Natural killer cell (primary cell): ENCODE results near the gene SMPD3. TPM values are rescaled to one million over a fixed set of nuclear protein-coding genes. Genes with fewer than 3 reads are reported as not detected.

Experiments used
- ATAC-seq, 3 donors: fragments of 150-1000 bp in 2 of 3; fragments of 200-7000 bp in 1 of 3; cut with Tn5 transposase; 1 replicate in 1 of 3; 2 replicates in 2 of 3; pipeline ENCODE4 v1.10.0; 2021; ENCODE audit warnings: mild to moderate bottlenecking in 2 of 3, moderate library complexity in 2 of 3
- DNase-seq, 2 donors: peaks; one replicate each; pipeline versions ENCODE4 v3.0.0 to v3.0.0-alpha.2; 2013 to 2021; ENCODE audit warnings: mixed read lengths in 1 of 2
- H3K27ac ChIP-seq: one replicate; pipeline ENCODE4 v1.5.1; 2013; ENCODE audit warnings: mild to moderate bottlenecking, low read length
- H3K27me3 ChIP-seq: one replicate; pipeline ENCODE4 v1.6.1; 2013; ENCODE audit warnings: low read length; ENCODE audit not compliant: control insufficient read depth, insufficient read depth
- H3K36me3 ChIP-seq: one replicate; pipeline ENCODE4 v1.6.1; 2013; ENCODE audit warnings: low read length; ENCODE audit not compliant: control insufficient read depth, insufficient read depth
- H3K4me1 ChIP-seq: one replicate; pipeline ENCODE4 v1.6.1; 2013; ENCODE audit warnings: low read length; ENCODE audit not compliant: control insufficient read depth, insufficient read depth
- H3K4me3 ChIP-seq: one replicate; pipeline ENCODE4 v1.5.1; 2013; ENCODE audit warnings: low read length
- H3K9me3 ChIP-seq: one replicate; pipeline ENCODE4 v1.6.1; 2013; ENCODE audit warnings: low read length; ENCODE audit not compliant: control insufficient read depth, insufficient read depth
- H3K27ac Mint-ChIP-seq, 2 donors: one replicate each; pipeline ENCODE4 v1.8.0; 2022; ENCODE audit warnings: mild to moderate bottlenecking in 2 of 2, mixed read lengths in 2 of 2, moderate library complexity in 1 of 2
- H3K27me3 Mint-ChIP-seq, 2 donors: one replicate each; pipeline ENCODE4 v1.8.0; 2022; ENCODE audit warnings: low read depth in 2 of 2, mixed read lengths in 2 of 2
- H3K36me3 Mint-ChIP-seq: one replicate; pipeline ENCODE4 v1.8.0; 2022; ENCODE audit warnings: mixed read lengths
- H3K4me1 Mint-ChIP-seq, 2 donors: one replicate each; pipeline ENCODE4 v1.8.0; 2022; ENCODE audit warnings: mixed read lengths in 2 of 2
- H3K4me3 Mint-ChIP-seq: one replicate; pipeline ENCODE4 v1.8.0; 2022; ENCODE audit warnings: mild to moderate bottlenecking, moderate library complexity, mixed read lengths
- H3K9me3 Mint-ChIP-seq, 2 donors: one replicate each; pipeline ENCODE4 v1.8.0; 2022; ENCODE audit warnings: mixed read lengths in 2 of 2
- CTCF ChIP-seq: fragments of 200-600 bp; IDR thresholded peaks from one replicate; pipeline ENCODE4 v1.8.0; 2022; ENCODE audit warnings: antibody characterized with exemption
- WGBS: methylation state at CpG from one replicate; pipeline ENCODE4 v1.1.7; 2013; ENCODE audit warnings: missing lambda C conversion rate; ENCODE audit not compliant: insufficient coverage; 5-methylcytosine and 5-hydroxymethylcytosine counted together
- intact Hi-C: fragments of 100-400 bp; cut with micrococcal nuclease; formaldehyde crosslinking; loops from one replicate; pipeline ENCODE4 v1.14.2; 2022
- total RNA-seq, 4 donors: library from RNA; stranded (reverse); fragments of 120-200 nt in 1 of 4; gene quantifications; one replicate each; pipeline versions ENCODE4 v1.2.3 to v1.2.4, GENCODE V29; 2013 to 2022

The SMPD3 gene
- total RNA-seq, 3 donors from 2014 or later (not counting 1 experiment from before 2014, with no cell fraction given) = 2.4 to 13.3 (median 3.2) TPM

GRCh38 chr16:68480084-68480995 is 32.0 kb upstream of the SMPD3 start:
- no peaks in the 10 kb centered on the region for H3K4me1 Mint-ChIP-seq
- DNase-seq (no peak), ATAC-seq (no peak)
- H3K4me1 ChIP-seq = peaks cover 10% of the 10 kb centered on the region
- no peak for TF ChIP-seq CTCF
- H3K9me3 ChIP-seq = no peaks in the 10 kb centered on the region
- 83% methylated on average over 6 of the region's 6 CpGs for WGBS
- H3K4me3 ChIP-seq = no peak overlapping the region
- H3K36me3 ChIP-seq = no peaks in the 10 kb centered on the region
- no peaks in the 10 kb centered on the region for H3K27me3 ChIP-seq
- no peak overlapping the region for H3K4me3 Mint-ChIP-seq
- intact Hi-C loops = no loop called here
- no peaks in the 10 kb centered on the region for H3K36me3 Mint-ChIP-seq
- H3K27me3 Mint-ChIP-seq = peaks cover 0 to 3% of the 10 kb centered on the region in 2 donors
- H3K27ac Mint-ChIP-seq = no peak overlapping the region
- no peaks in the 10 kb centered on the region for H3K9me3 Mint-ChIP-seq
- no peak overlapping the region for H3K27ac ChIP-seq

GRCh38 chr16:68479271-68479670 is 31.0 kb upstream of the SMPD3 start:
- no peak for TF ChIP-seq CTCF
- Histone ChIP-seq H3K36me3 (no peaks in the 10 kb centered on the region), H3K27me3 (no peaks in the 10 kb centered on the region), H3K4me3 (no peak overlapping the region), H3K9me3 (no peaks in the 10 kb centered on the region), H3K4me1 (peaks cover 10% of the 10 kb centered on the region), H3K27ac (no peak overlapping the region)
- no peak for ATAC-seq
- intact Hi-C loops = no loop called here
- no peak for DNase-seq
- no peak overlapping the region for H3K27ac Mint-ChIP-seq
- H3K9me3 Mint-ChIP-seq = no peaks in the 10 kb centered on the region
- no peak overlapping the region for H3K4me3 Mint-ChIP-seq
- no peaks in the 10 kb centered on the region for H3K36me3 Mint-ChIP-seq
- no peaks in the 10 kb centered on the region for H3K4me1 Mint-ChIP-seq
- WGBS = 58% methylated on average over 1 of the region's 2 CpGs
- peaks cover 0 to 3% of the 10 kb centered on the region in 2 donors for H3K27me3 Mint-ChIP-seq

DNA sequence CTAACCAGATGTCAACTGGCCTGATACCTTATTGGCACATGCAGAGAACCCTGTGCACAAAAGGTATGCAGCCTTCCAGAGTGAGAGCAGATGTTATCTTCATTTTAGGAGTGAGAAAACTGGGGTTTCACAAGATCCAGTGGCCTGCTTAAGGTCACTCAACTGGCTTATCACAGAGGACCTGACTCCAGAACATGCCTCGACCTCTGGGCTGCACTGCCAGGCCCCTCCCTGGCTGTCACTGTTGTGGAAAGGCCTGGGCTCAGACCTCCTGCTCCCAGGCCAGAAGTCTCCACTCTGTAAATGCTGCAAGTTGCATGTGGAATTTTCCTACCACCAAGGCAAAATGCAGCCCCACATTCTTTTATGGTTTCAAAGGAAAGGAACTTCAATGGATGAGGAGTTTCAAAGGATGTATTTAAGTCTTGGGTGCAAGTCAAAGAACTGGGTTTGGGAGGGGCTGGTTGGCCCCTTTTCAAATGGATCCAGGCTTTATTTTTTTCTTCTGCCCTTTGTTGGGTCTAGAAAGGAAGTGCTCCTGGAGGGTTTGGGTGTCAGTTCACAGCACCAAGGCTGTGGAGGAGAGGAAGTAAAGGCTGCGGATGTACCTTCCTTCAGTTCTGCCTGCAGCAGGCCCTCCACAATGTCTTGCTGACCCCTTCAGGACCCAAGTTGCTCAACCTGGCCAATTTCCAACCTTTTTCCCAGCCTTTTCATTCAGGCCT is 30.4 kb upstream of the SMPD3 start:
- 70% methylated on average over 2 of the region's 2 CpGs for WGBS
- peaks cover 0 to 3% of the 10 kb centered on the region in 2 donors for H3K27me3 Mint-ChIP-seq
- H3K9me3 Mint-ChIP-seq = no peaks in the 10 kb centered on the region
- no peaks in the 10 kb centered on the region for H3K4me1 Mint-ChIP-seq
- Histone ChIP-seq H3K4me1 (peaks cover 10% of the 10 kb centered on the region), H3K4me3 (no peak overlapping the region), H3K36me3 (no peaks in the 10 kb centered on the region), H3K27me3 (no peaks in the 10 kb centered on the region), H3K27ac (no peak overlapping the region), H3K9me3 (no peaks in the 10 kb centered on the region)
- H3K4me3 Mint-ChIP-seq = no peak overlapping the region
- no peak overlapping the region for H3K27ac Mint-ChIP-seq
- ATAC-seq (no peak), DNase-seq (no peak)
- no peak for TF ChIP-seq CTCF
- no peaks in the 10 kb centered on the region for H3K36me3 Mint-ChIP-seq
- intact Hi-C loops = no loop called here
